Ammon's horn (tissue), 1 donor: ENCODE data around the gene AIPL1.

Source experiments
- DNase-seq: peaks from one replicate; pipeline ENCODE4 v3.0.0-alpha.2; 2016; ENCODE audit warnings: low spot score

The AIPL1 gene

DNA sequence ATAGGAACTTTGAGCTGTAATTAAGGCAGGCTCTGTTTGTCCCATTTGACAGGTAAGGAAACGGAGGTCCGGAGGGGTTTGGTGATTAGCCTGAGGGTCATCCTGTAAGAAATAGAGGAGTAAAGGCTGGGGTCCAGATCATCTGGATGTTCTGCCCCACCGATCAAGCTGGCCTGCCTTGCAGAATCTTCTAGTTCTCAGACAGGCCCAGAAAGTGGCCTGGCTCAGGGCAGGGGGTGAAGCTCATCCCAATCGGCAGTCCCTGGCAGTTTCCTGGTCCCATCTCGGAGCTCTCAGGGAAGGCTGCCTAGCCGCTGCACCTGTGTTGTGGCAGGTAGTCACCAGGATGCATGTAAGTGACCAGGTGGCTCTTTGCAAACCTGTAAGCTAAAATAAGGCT, 13.6 kb upstream of the AIPL1 start:
- no peak for DNase-seq

DNA sequence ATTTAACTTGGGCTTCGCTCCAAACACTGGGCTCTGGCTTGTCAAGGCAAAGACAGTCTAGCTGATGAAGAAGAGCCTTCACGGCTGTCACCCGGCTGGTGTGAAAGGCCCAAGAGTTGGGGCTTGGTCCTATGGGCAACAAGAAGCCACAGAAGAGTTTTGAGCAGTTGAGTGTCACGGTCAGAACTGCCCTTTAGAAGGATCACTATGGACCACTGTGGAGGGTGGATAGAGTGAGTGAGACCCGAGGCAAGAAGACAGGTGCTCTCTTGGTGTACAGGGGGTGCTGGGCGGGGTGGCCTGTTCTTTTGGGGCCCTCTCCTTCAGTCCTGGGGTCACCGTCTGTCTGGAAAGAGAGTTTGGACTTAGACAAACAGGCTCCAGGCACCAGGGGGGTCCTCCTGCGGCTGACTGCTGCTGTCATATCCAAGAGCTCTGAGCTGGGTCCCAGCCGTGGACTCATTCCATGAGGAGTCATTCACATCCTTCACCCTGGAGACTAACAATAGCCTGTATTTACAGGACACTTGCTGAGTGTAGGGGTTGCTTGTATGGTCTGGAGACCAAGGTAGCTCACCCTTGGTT, 11.7 kb upstream of the AIPL1 start:
- no peak for DNase-seq

DNA sequence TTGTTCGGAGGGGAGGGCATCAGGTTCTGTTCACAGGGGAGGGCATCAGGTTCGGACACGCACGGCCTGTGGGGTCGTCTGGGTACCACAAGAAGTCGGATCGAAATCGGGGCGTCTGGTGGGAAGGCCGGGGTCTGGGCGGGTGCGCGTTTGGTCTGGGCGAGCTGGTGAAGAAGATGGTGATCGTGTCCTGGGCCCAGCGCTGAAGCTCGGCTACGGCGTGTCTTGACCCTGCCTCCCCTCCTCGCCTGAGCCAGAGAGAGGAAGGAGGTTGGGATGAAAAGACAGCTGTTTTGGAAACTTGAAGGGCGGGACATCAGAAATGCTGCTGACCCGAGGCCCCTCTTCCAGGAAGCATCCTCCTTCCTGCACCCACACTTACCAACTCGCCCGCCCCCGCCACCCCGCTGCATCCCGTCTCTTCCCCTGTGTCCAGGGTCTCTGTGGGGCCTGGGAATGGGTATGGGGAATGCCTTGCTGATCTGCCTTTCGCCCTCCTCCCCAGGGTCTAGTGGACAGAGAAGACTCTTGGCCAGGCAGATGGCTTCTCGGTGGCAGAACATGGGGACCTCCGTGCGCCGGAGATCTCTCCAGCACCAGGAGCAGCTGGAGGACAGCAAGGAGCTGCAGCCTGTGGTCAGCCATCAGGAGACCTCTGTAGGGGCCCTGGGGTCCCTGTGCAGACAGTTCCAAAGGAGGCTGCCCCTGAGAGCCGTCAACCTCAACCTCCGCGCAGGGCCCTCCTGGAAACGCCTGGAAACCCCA, 9.8 kb upstream of the AIPL1 start:
- peak; percentile 24 for DNase-seq

DNA sequence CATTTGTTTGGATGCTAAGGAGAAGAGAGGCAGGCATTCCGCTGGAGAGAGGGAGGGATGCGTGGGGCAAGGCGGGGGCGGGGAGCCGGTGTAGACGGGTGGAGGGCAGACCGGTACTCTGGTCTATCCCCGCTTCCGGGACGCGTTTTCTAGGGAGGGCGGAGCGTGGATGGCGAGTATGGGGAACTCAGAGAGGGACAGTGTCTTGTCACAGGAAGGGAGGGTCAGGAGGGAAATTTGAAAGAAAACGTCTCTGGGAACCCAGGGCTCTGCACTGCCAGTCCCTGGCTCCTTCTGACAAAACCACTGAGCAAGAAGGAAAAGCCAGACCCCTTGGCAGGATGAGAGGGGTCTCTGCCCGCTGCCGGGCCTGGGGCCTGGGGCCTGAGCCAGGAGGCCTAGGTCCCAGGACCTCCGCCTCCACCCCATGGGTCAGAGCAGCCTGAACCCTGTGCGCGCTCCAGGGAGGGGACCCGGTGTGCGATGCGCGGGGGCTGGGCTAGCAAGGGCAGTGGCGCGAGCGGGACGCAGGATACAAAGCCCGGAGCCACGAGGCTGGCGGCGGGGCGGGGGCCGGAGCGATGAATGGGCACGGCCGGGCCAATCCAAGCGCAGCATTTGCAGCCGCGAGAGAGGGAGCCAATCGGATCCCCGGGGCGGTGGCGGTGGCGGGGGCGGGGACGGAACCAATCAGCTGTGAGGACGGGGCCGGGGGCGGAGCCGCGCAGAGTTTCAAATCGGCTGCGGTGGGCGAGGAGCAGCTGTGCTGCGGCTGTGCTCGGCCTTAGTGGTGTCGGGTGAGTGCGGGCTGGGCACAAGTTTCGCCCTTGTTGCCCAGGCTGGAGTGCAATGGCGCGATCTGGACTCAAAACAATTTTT, 9.0 kb upstream of the AIPL1 start, which contains the start of gene PIMREG:
TSS of gene PIMREG (plus strand) at position 764 of the 879 bp plus-strand sequence. CDS start 656 bp downstream, outside the sequence.
- DNase-seq: peak; percentile 96

DNA sequence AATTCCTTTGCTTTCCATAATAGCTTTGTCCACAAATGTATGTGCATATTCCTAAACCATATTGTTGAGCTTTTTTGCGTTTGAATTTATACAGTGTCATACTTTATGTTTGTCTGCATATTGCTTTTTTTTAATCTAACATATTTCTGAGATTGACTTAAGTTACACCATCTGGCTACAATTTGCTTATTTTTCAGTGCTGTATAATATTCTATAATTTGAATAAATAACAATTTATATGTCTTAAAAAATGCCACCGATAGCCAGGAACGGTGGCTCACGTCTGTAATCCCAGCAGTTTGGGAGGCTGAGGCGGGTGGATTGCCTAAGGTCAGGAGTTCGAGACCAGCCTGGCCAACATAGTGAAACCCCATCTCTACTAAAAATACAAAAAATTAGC, 7.9 kb upstream of the AIPL1 start:
- no peak for DNase-seq

DNA sequence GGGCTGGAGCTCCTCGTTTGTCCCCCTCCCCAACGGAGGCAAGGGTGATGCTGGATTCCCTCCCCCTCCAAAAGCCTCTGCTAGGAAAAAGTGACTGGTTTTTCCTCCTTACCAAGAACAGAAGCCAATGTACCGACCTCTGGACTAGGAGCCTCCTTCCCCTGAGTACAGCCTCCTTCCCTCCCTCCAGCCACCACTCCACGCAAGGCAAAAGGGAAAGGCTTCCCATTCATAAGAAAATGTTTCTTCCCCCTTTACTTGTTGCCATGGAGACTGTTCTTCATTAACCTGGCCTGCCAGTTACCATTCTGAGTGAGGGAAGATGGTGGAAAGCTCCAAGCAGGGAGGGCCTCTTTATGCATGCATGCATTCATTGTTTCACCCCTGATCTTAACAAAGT, 5.0 kb upstream of the AIPL1 start:
- no peak for DNase-seq

DNA sequence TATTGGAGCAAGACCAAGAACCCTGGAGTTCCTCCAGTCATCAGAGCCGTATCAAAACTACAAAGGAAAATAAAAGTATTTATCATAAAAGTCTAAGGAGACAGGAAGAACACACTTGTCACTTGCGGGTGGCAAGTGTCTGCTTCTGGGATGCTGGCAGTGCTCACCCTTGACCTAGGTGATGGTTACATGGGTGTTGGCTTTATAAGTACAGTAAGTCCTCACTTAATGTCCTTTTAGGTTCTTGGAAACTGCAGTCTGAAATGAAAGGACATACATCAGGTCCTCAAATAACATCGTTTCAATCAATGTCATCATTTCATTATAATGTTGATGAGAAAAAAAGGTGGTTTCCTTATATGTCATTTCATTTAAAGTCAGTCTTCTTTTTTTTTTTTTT, 3.0 kb upstream of the AIPL1 start:
- DNase-seq: no peak

DNA sequence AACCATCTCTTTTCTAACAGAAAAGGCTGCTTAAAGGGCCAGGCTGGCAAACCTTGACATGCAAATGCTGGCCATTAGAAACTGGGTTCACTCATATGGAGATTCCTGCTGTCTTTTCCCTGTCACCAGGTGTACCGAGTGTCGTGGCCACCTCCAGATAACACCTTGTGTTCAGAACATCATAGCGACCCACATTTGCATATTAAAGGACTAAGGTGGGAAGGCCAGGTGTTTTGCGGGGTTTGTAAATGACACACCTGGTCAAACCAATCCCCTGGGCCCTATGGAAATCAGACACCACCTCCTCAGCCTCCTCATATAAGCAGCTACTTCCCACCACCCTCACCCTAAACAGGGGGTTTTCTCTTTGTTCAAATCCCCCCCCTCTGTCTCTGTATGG, 2.5 kb upstream of the AIPL1 start:
- DNase-seq: no peak

DNA sequence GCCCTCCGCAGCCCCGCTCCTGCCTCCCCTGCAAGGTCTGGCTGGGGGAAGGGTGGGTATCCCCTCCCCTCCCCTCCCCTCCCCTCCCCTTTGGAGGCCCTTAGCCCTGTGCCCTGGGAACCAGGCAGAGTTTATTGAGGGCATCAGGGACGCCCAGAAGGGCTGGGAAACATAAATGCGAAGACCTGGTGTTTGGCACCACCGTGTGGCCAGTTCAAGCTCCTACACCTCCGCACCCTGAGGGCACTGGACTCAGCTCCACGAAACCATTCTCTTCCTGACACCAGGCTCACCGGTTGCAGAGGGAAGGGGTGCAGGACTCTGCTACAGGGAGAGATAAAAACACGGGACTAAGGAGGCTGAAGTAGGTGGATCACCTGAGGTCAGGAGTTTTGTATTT, 1.0 kb upstream of the AIPL1 start:
- peak; percentile 77 for DNase-seq

DNA sequence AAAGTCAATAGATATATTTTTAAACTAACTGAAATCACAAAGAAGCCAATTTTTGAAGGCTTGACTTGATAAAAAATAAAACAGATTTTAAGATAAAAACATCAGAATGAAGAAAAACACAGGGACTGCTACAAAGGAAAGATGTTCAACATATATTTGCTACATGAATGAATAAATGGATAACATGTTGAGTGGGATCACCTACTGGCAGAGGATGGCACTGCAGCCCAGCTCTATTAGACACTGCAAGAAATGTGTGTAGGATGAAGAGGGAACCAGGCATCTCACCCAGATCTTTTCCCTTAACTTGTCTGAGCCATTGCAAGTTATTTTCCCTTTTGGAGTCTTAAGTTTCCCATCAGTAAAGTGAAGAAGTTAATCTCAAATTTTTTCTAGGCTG, 4.2 kb downstream of the AIPL1 start:
- no peak for DNase-seq

DNA sequence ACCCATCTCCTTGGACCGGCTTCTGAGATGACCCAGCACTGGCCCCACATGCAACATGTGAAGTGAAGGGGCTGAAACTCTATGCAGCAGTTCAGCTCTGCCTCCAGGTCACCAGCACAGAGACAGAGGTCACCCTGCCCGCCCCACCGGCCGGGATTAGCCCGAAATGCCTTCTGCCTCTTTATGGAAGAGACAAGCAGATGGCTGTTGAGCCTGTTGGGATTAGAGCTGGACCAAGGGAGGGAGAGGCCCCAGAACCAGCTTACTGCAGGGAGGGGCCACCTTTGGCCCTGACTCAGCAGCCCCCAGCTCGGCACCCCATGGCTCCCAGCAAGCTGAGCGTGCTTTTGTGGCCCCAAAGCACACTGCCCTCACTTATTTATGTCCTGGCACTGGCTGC, 5.7 kb downstream of the AIPL1 start:
- no peak for DNase-seq

DNA sequence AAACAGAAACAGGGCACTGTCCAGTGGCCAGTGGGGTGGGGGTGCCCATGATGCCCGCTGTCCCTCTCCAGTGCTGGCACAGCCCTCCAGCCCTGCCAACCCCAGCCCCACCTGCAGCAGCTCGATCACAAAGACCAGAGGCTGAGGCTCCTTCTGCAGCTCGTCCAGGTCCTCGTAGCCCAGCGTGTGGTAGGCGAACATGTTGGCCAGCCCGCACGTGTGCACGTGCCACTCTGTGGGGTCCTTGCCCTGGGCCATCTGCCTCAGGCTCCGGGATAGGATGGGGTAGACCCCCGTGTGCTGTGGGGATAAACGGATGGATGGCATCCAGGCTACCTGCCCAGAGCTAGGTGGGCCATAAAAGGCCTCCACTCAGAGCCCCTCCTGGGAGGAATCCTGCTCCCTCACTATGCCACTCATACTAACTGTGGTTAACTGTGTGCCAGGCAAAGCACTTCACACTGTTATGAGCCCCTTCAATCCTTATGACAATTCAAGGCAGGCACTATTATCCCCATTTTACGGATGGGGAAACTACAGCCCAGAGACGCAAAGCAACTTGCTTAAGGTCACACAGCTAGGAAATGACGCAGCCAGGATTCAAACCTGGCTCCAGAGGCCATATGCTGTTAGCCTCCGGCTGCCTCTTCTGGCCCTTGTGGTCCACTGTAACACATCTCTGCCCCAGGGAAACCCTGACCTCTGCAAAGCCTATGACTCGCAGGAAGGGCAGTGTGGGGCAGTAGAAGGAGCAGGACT, 6.5 kb downstream of the AIPL1 start:
- no peak for DNase-seq

DNA sequence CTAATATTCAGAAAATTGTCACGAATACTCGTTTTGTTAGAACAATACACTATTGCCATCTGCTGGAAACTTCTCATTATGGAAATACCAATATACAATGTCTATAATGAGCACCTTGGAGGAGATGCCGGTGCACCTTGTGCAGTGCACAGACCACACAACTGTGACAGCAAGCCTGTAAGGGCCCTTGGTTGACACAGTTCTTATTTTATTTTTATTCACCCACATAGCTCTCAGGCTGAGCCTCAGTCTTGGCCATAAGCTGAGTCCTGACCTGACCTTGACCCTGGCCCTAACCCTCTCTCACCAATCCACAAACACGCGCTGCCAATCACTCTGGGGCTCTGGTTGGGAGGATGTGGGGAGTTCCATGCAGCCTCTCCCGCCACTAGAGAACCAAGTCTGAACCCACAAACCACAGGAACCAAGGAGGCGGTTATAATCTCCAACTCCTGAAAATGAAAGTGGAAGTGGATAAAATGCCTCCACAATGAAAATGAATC, 7.6 kb downstream of the AIPL1 start:
- DNase-seq: no peak

DNA sequence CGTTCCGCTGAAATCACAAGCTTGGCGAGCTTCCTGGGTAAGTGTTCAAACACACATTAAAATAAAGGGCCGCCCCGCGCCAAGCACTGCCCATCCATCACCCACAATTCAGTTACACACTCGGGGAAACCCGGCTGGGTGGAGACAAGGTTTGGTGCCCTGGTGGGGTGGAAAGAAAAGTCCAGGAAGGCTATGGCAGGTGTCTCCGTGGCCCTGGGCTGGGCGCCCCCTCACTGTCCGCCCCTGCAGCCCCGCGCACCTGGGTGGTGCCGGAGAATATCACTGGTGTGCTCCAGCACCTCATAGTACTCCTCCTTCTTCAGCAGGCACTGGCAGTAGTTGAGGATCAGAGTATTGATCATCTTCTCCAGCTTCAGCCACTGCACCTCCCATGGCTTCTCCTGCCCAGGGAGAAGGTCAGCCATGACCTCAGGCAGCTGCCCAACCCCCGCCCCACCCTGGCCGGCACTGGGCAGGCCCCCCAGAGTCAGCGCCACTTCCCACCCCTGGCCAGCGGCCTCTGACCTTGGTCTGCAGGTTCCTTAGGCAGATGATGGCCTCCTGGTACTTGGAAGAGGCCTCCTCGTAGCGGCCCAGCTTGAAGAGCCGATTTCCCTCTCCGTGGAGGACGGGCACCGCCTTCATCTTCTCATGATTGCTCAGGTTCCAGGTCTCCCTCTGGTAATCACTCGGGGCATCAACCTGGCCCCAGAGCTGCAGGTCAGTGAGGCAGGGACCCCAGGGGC, 8.4 kb downstream of the AIPL1 start:
- no peak for DNase-seq

DNA sequence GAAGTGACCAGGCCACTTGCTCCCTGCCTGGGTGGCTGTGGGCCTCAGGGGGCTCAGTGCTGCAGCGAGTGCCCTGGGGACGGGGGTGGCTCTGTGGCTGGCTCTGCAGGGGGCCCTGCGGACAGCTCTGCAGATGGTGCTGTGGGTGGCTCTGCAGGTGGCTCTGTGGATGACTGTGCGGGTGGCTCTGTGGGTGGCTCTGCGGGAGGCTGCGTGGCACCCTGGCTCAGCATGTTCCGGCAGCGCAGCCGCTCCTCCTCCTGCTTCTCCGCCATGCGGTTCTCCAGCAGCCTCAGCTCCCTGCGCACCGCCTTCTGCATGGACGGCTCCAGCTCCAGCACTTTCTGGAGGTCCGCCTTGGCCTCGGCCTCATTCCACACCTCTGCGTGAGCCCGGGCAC, 9.5 kb downstream of the AIPL1 start:
- DNase-seq: no peak

DNA sequence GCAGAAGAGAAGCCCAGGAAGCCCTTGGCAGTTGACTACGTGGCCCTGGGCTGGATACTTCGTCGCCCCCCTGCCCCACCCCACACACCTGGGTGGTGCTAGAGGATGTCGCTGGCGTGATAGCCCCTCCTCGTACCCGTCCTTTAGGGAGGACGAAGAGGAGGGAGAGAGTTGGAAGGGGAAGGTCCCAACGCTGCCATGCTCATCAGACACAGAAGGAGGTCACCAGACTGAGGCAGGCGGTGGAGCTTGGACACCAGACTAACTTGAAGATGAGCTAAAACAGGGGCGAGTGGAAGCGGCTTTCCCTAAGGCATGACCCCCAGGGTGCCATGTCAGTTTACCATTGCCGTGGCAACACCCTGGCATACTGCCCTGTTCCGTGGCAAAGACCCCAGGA, 11.0 kb downstream of the AIPL1 start:
- DNase-seq: no peak

DNA sequence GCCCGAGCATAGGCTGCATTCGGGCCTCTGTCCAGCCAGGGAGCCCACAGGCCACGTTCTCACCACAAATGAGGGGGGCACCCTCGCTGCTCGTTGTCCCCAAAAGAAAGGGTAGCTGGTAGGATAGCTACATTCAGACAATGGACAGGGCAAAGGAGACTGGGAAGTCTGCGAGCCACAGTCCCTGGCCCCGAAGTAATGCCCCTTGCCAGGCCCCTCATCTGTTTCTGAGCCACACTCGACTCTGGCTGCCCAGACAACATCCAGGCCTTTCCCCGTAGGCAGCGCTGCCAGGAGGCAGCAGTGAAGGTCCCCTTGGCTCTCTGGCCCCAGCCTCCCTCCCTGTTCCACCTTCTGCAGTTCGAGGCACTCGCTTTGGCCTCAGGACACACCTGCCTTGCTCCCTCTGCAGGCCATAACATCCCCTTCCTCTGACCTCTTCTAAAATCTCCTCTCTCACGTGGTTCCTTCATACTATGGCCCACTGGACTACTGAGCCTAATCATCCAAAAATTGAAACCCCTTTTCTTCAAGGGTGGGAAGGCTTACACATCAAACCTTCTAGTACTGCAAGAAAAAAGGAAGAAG, 12.2 kb downstream of the AIPL1 start:
- no peak for DNase-seq

DNA sequence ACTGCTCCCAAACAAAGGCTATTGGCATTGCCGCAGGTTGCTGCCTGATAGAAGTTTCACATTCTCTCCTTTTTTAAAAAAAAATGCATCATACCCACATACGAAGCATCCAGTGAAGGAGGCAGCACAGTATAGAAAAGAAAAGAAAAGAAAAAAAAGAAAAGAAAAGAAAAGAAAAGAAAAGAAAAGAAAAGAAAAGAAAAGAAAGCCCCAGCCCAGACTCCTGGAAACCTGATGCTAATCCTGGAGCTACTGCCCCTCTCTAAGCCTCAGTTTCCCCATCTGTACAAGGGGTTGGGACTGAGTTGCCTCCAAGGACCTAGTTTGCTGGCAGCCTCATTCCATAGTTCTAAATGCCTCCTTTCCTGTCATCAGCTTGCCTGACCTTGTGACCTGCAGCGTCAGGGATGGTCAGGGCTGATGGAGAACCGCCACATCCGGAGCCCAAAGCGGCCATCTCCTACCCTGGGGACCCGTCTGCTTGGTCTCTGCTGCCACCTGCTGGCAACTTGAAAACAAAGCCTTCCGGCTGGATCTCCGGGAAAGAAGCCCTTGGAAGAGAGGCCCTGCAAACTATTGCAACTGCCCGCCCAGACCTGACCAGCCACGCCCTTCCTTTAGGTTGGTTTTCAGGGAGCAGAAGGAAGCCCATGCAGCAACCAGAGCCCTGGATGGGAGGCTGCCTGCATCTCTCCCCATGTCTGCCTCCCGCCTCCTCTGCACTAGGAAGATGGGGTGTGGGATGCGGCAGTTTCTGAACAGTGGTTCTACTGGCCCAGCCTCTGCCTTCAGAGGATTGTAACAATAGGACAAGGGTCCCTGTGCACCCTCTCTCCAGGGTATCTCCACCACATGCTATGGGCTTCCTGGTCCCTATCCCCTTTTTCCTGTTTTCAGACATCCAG, 13.0 kb downstream of the AIPL1 start:
- DNase-seq: peak; percentile 86

DNA sequence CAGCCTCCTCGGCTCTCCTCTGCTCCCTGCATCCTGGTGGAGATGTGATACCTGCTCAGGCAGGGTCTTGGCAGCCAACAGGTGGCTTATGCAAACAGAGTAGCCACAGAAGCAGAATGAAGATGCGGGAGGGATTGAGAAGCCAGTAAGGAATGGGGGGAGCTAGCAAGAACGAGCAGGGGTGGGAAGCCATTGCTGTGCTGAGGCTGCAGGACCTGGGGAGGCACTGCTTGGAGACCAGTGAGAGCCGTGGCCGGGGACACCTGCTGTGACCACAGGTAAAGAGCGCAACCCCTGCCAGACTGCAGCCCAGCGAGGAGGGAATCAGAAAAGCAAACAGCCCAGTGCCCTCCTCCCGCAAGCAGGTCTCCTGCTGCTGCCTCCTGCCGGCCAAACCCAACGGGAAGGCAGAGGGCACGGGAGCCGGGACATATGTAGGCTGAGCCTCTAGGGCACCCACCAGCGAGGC, 14.7 kb downstream of the AIPL1 start:
- no peak for DNase-seq

DNA sequence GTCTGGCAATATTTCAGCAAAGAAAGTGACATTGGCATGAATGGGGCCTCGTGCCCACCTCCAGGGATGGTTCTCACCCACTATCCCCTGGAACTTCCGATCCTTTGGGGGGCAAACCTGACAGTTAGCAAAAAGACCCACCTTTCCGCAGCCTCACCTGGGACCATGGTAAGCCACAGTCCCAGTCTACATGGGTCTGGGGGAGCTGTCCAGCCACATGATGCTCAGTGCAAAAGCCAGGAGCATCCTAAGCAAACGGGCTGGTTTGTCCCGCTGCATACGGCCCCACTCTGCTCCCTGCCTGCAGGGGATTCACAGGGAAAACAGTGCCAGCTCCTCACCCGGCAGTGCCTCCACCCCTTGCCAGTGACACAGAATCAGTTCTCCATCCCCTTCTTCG, 19.3 kb downstream of the AIPL1 start:
- DNase-seq: no peak
